Thymus (tissue), 11 donors: Measurements from ENCODE around the gene BNC1. TPM values are rescaled to one million over a fixed set of nuclear protein-coding genes. Genes with fewer than 3 reads are reported as not detected.

ENCODE experiments used
- DNase-seq, 9 donors: peaks; one replicate each; pipeline ENCODE4 v3.0.0-alpha.2; 2013; ENCODE audit warnings: low spot score in 9 of 9, low read depth in 6 of 9, missing footprints in 1 of 9
- H3K27ac ChIP-seq, 2 donors: one replicate each; pipeline ENCODE4 v1.5.1; 2013; ENCODE audit warnings: control low read depth in 1 of 2, low read depth in 1 of 2, low read length in 1 of 2, mild to moderate bottlenecking in 1 of 2, moderate library complexity in 1 of 2
- H3K27me3 ChIP-seq, 2 donors: one replicate each; pipeline ENCODE4 v1.5.1; 2013; ENCODE audit warnings: low read length in 1 of 2; ENCODE audit not compliant: control insufficient read depth in 2 of 2, insufficient read depth in 1 of 2
- H3K36me3 ChIP-seq, 2 donors: one replicate each; pipeline ENCODE4 v1.5.1; 2013; ENCODE audit warnings: low read length in 1 of 2, mild to moderate bottlenecking in 1 of 2, moderate library complexity in 1 of 2; ENCODE audit not compliant: control insufficient read depth in 2 of 2, insufficient read depth in 2 of 2
- H3K4me1 ChIP-seq, 2 donors: one replicate each; pipeline ENCODE4 v1.5.1; 2013; ENCODE audit warnings: low read length in 2 of 2; ENCODE audit not compliant: control insufficient read depth in 2 of 2, insufficient read depth in 2 of 2
- H3K4me3 ChIP-seq, 2 donors: one replicate each; pipeline ENCODE4 v1.5.1; 2013; ENCODE audit warnings: low read length in 2 of 2, control low read depth in 1 of 2, mild to moderate bottlenecking in 1 of 2
- H3K9me3 ChIP-seq, 2 donors: one replicate each; pipeline ENCODE4 v1.5.1; 2013; ENCODE audit warnings: low read length in 1 of 2, mild to moderate bottlenecking in 1 of 2; ENCODE audit not compliant: control insufficient read depth in 2 of 2, insufficient read depth in 1 of 2
- WGBS: extraction: QIAGEN DNeasy Blood & Tissue Kit; methylation state at CpG from one replicate; pipeline ENCODE4 v1.1.7; 2013; 5-methylcytosine and 5-hydroxymethylcytosine counted together
- polyA plus RNA-seq: library from polyadenylated mRNA; stranded (reverse); fragments of 200-250 nt; gene quantifications from one replicate; pipeline ENCODE4 v1.2.3, GENCODE V29; 2013
- total RNA-seq: library from RNA; stranded (reverse); fragments of 120-200 nt; gene quantifications from one replicate; pipeline ENCODE4 v1.2.4, GENCODE V29; 2013
- donor health status: healthy.

Gene BNC1
- total and polyA plus RNA-seq, 2 donors, result 1.7 to 6.8 TPM

- Histone ChIP-seq H3K27me3 (peaks cover 30 to 45% of the 10 kb centered on the region in 2 donors), H3K27ac (peak overlapping the region in 1 of 2 donors; percentile 80), H3K9me3 (no peaks in the 10 kb centered on the region), H3K4me3 (no peak overlapping the region), H3K36me3 (no peaks in the 10 kb centered on the region), H3K4me1 (no peaks in the 10 kb centered on the region)
- DNase-seq, result peak in 2 of 9 donors; percentile 8 to 16
- 85% methylated on average over 7 of the region's 7 CpGs for WGBS
These were observed 3.9 kb upstream of the BNC1 start for GRCh38 chr15:83288381-83288801.

GRCh38 chr15:83287541-83288027, 3.1 kb upstream of the BNC1 start:
- Histone ChIP-seq H3K4me3 (no peak overlapping the region), H3K27ac (no peak overlapping the region), H3K27me3 (peaks cover 36 to 53% of the 10 kb centered on the region in 2 donors), H3K4me1 (no peaks in the 10 kb centered on the region), H3K36me3 (no peaks in the 10 kb centered on the region), H3K9me3 (no peaks in the 10 kb centered on the region)
- DNase-seq, result no peak
- 88% methylated on average over 3 of the region's 3 CpGs for WGBS

- H3K4me1 ChIP-seq, result no peaks in the 10 kb centered on the region
- H3K9me3 ChIP-seq, result no peaks in the 10 kb centered on the region
- 74% methylated on average over 9 of the region's 9 CpGs for WGBS
- DNase-seq, result no peak
- H3K27me3 ChIP-seq, result peaks cover 46 to 67% of the 10 kb centered on the region in 2 donors
- no peaks in the 10 kb centered on the region for H3K36me3 ChIP-seq
- H3K27ac ChIP-seq, result no peak overlapping the region
- H3K4me3 ChIP-seq, result no peak overlapping the region
These were observed 1.6 kb upstream of the BNC1 start for GRCh38 chr15:83285979-83286553.

- peaks cover 49 to 72% of the 10 kb centered on the region in 2 donors for H3K27me3 ChIP-seq
- no peaks in the 10 kb centered on the region for H3K4me1 ChIP-seq
- H3K36me3 ChIP-seq, result no peaks in the 10 kb centered on the region
- no peak overlapping the region for H3K4me3 ChIP-seq
- 38% methylated on average over 19 of the region's 19 CpGs for WGBS
- H3K9me3 ChIP-seq, result no peaks in the 10 kb centered on the region
- H3K27ac ChIP-seq, result no peak overlapping the region
- no peak for DNase-seq
These were observed 967 bp upstream of the BNC1 start for GRCh38 chr15:83285284-83285978.

- Histone ChIP-seq H3K27ac (peak overlapping the region in 1 of 2 donors; percentile 58), H3K9me3 (no peaks in the 10 kb centered on the region), H3K27me3 (peaks cover 54 to 78% of the 10 kb centered on the region in 2 donors), H3K4me1 (no peaks in the 10 kb centered on the region), H3K36me3 (no peaks in the 10 kb centered on the region), H3K4me3 (peak overlapping the region; percentile 14 to 29)
- 6% methylated on average over 80 of the region's 80 CpGs for WGBS
- DNase-seq, result no peak
These were observed 478 bp downstream of the BNC1 start for GRCh38 chr15:83283813-83284558.

GRCh38 chr15:83283138-83283812, 1.2 kb downstream of the BNC1 start:
- Histone ChIP-seq H3K4me3 (peak overlapping the region; percentile 14 to 29), H3K27ac (peak overlapping the region in 1 of 2 donors; percentile 58), H3K36me3 (no peaks in the 10 kb centered on the region), H3K27me3 (peaks cover 54 to 72% of the 10 kb centered on the region in 2 donors), H3K9me3 (no peaks in the 10 kb centered on the region), H3K4me1 (no peaks in the 10 kb centered on the region)
- WGBS, result 3% methylated on average over 70 of the region's 70 CpGs
- no peak for DNase-seq

- no peaks in the 10 kb centered on the region for H3K4me1 ChIP-seq
- no peak overlapping the region for H3K27ac ChIP-seq
- H3K27me3 ChIP-seq, result peaks cover 54 to 70% of the 10 kb centered on the region in 2 donors
- no peaks in the 10 kb centered on the region for H3K9me3 ChIP-seq
- peak overlapping the region in 1 of 2 donors; percentile 5 for H3K4me3 ChIP-seq
- H3K36me3 ChIP-seq, result no peaks in the 10 kb centered on the region
- no peak for DNase-seq
- 13% methylated on average over 10 of the region's 10 CpGs for WGBS
These were observed 1.7 kb downstream of the BNC1 start for GRCh38 chr15:83282776-83283137.

GRCh38 chr15:83282141-83282540, 2.3 kb downstream of the BNC1 start:
- DNase-seq, result no peak
- no peaks in the 10 kb centered on the region for H3K4me1 ChIP-seq
- no peaks in the 10 kb centered on the region for H3K9me3 ChIP-seq
- H3K27ac ChIP-seq, result no peak overlapping the region
- no peaks in the 10 kb centered on the region for H3K36me3 ChIP-seq
- no peak overlapping the region for H3K4me3 ChIP-seq
- WGBS, result 87% methylated on average over 5 of the region's 5 CpGs
- H3K27me3 ChIP-seq, result peaks cover 52 to 64% of the 10 kb centered on the region in 2 donors
